ENCODE measurements around the gene RAPGEF2. TPM values are rescaled to one million over a fixed set of nuclear protein-coding genes. Genes with fewer than 3 reads are reported as not detected.

The RAPGEF2 gene
- total and polyA plus RNA-seq, 9 of the 15 experiments (the other 6 are each of a cell fraction or from before 2014, with no cell fraction given): 3.1 to 32.6 (median 23.1) TPM

GRCh38 chr4:159366966-159367780, 264.3 kb downstream of the RAPGEF2 start:
- ChIA-PET POLR2A (no interaction called here), CTCF (ENCODE audit: low intra/inter-chr PET ratio) (no interaction called here)
- ATAC-seq: 0 out of 3 replicates have a peak, but pooled peaks have one; percentile 29
- H3K36me3 ChIP-seq (ENCODE audit: control insufficient read depth, insufficient read depth, low read length): no peaks in the 10 kb centered on the region
- H4K20me1 ChIP-seq (replicated peaks; ENCODE audit: control insufficient read depth, insufficient read depth, low read length): no peaks in the 10 kb centered on the region
- H2AFZ ChIP-seq (ENCODE audit: low read depth, low read length): no peak overlapping the region
- no peak overlapping the region for H3K9ac ChIP-seq (ENCODE audit: insufficient read depth in 1 of 2, low read depth in 2 of 2, low read length in 2 of 2)
- H3K9me3 ChIP-seq (replicated peaks; ENCODE audit: control insufficient read depth, insufficient read depth, low read depth, low read length): no peaks in the 10 kb centered on the region
- intact Hi-C loops (cut with micrococcal nuclease) (no loop called here), in situ Hi-C loops (cut with MboI) (no loop called here)
- FAIRE-seq: no peak
- no peak overlapping the region for H3K4me2 ChIP-seq (ENCODE audit: insufficient read depth, low read length)
- BruUV-seq (replicated peaks): no TSS peak
- peaks cover 3 to 14% of the 10 kb centered on the region in 2 experiments; a peak in 4 of 5 replicates for H3K27me3 ChIP-seq (ENCODE audit: control insufficient read depth in 2 of 2, insufficient read depth in 2 of 2, low read length in 2 of 2)
- H3K4me3 ChIP-seq: no peak overlapping the region
- peak in 1 of 4 experiments; percentile 11 for DNase-seq (ENCODE audit: extremely low read depth in 1 of 4, low spot score in 3 of 4)
- H3K79me2 ChIP-seq (ENCODE audit: control insufficient read depth, insufficient read depth, low read length): no peaks in the 10 kb centered on the region
- TF ChIP-seq PBX2 (CRISPR knock-in tag; IDR thresholded peaks at IDR 0.05; ENCODE audit: low read depth) (no peak), PBX2 (tag; conservative IDR thresholded peaks at IDR 0.05; ENCODE audit: low read depth) (peak; percentile 47; the same call in 1 of the 2 replicates), MEIS2 (IDR thresholded peaks at IDR 0.05; ENCODE audit: partially characterized antibody) (peak; percentile 45), MTA3 (IDR thresholded peaks at IDR 0.05; ENCODE audit: borderline replicate concordance) (no peak), KHSRP (IDR thresholded peaks at IDR 0.05) (no peak)
- WGBS (ENCODE audit: insufficient coverage, low coverage, missing lambda C conversion rate): under 1% methylated on average over 9 of the region's 9 CpGs
- H3K9me1 ChIP-seq (ENCODE audit: control insufficient read depth, insufficient read depth, low read length): no peaks in the 10 kb centered on the region
- H3K4me1 ChIP-seq (replicated peaks in 1 of 2; ENCODE audit: control insufficient read depth in 2 of 2, insufficient read depth in 2 of 2, low read length in 2 of 2): no peaks in the 10 kb centered on the region; a peak in 1 of 5 replicates
- no peak overlapping the region for H3K27ac ChIP-seq (ENCODE audit: extremely low read depth, low read depth, low read length)
